Rectal smooth muscle tissue (tissue), 1 donor: ENCODE measurements around the gene SOX10.
"Not testable (repeated sequence)": the region's sequence is repeated elsewhere in the genome, so short reads cannot be mapped to it uniquely, and the experiment has no call there.

ENCODE experiments used
- H3K27ac ChIP-seq: one replicate; pipeline ENCODE4 v1.7.0; 2013; ENCODE audit warnings: low read depth, low read length, inconsistent platforms
- H3K27me3 ChIP-seq: one replicate; pipeline ENCODE4 v1.7.0; 2013; ENCODE audit warnings: low read length; ENCODE audit not compliant: control insufficient read depth, insufficient read depth
- H3K36me3 ChIP-seq: one replicate; pipeline ENCODE4 v1.7.0; 2013; ENCODE audit warnings: low read length; ENCODE audit not compliant: control insufficient read depth, insufficient read depth
- H3K4me1 ChIP-seq: one replicate; pipeline ENCODE4 v1.7.0; 2013; ENCODE audit warnings: low read length; ENCODE audit not compliant: control insufficient read depth, insufficient read depth
- H3K4me3 ChIP-seq: one replicate; pipeline ENCODE4 v1.7.0; 2013; ENCODE audit warnings: low read length
- H3K9ac ChIP-seq: one replicate; pipeline ENCODE4 v1.7.0; 2013; ENCODE audit warnings: low read length

SOX10 gene

DNA sequence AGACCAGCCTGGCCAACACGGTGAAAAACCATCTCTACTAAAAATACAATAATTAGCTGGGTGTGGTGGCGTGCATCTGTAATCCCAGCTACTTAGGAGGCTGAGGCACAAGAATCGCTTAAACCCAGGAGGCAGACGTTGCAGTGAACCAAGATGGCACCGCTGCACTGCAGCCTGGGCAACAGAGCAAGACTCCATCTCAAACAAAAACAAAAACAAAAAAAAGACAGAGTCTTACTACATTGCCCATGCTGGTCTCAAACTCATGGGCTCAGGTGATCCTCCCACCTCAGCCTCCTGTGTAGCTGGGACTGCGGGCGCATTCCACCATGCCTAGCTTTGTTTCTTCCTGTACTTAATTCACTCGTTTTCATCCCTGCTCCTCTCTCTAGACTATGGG is 8.3 kb downstream of the SOX10 start:
- not testable (repeated sequence) for H3K27me3 ChIP-seq, H3K36me3 ChIP-seq, H3K4me1 ChIP-seq, H3K9ac ChIP-seq, H3K4me3 ChIP-seq, H3K27ac ChIP-seq

DNA sequence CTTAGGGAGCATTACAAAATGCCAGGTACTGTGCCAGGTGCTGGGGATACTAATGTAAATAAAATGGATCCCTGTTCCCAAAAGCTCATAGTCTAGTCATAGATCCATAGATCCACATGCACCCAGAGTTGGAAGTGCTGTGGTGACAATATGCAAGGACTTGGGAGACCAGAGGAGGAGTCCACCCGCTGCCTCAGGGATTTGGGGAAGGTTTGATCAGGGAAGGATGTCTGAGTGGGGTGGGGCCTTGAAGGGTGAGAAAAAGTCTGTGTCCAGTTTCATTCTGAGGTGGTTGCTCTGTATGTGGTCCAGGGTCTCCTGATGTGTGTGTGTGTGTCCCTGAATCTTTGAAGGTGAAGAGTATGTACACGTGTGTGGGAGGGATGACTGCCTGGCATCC is 9.2 kb downstream of the SOX10 start:
- no peak overlapping the region for H3K4me3 ChIP-seq
- H3K4me1 ChIP-seq = no peaks in the 10 kb centered on the region
- no peaks in the 10 kb centered on the region for H3K27me3 ChIP-seq
- no peaks in the 10 kb centered on the region for H3K36me3 ChIP-seq
- H3K27ac ChIP-seq = no peak overlapping the region
- H3K9ac ChIP-seq = no peak overlapping the region

DNA sequence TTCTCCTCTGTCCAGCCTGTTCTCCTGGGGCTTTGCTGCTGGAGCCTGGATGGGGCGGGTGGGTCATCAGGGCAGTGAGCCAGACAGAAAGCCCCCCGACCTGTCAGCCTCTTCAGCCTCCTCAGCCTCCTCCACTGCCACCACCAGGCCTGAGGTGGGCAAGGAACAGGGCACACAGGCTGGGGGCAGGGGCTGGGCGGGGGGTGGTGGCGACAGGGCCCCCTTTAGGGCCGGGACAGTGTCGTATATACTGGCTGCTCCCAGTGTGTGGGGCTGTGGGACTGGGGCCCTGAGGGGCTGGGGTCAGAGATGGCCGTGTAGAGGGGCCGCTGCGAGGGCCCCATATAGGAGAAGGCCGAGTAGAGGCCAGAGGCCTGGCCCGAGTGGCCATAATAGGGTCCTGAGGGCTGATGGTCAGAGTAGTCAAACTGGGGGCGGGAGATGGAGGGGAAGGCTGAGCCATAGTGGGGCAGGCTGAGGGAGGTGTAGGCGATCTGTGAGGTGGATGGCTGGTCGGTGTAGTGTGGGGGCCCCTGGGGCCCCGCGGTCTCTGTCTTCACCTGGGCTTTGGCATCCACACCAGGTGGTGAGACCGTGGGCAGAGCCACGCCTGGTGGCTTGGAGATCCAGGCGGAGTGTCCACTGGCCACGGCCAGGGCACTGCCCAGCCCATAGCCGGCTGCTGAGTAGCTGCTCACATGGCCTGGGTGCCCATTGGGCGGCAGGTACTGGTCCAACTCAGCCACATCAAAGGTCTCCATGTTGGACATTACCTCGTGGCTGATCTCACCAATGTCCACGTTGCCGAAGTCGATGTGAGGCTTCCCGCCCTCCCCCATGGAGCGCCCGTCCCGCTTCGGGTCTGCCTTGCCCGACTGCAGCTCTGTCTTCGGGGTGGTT is 10.8 kb downstream of the SOX10 start:
- no peaks in the 10 kb centered on the region for H3K27me3 ChIP-seq
- H3K36me3 ChIP-seq = no peaks in the 10 kb centered on the region
- H3K4me3 ChIP-seq = no peak overlapping the region
- no peak overlapping the region for H3K27ac ChIP-seq
- H3K4me1 ChIP-seq = no peaks in the 10 kb centered on the region
- H3K9ac ChIP-seq = no peak overlapping the region

DNA sequence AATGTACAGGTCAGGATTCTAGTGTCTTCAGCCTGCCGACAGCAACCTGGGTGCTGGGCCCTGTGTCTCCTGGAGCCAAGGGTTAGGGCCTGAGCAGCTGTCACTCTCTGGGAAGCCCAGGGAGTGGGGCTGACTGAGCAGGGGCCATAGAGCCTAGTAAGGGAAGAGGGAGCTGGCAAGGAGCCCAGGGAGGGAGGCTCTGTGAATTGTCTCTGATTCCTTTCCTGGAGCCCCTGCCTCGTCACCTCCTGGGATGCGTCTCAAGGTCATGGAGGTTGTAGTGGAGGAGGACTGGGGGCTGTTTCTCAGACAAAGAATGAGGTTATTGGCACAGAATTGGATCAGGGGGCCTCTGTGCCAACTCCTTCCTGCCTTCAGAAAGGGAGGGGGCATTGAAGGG is 11.8 kb downstream of the SOX10 start:
- H3K9ac ChIP-seq = no peak overlapping the region
- no peaks in the 10 kb centered on the region for H3K4me1 ChIP-seq
- H3K27ac ChIP-seq = no peak overlapping the region
- H3K27me3 ChIP-seq = no peaks in the 10 kb centered on the region
- H3K36me3 ChIP-seq = peaks cover 2% of the 10 kb centered on the region
- no peak overlapping the region for H3K4me3 ChIP-seq

DNA sequence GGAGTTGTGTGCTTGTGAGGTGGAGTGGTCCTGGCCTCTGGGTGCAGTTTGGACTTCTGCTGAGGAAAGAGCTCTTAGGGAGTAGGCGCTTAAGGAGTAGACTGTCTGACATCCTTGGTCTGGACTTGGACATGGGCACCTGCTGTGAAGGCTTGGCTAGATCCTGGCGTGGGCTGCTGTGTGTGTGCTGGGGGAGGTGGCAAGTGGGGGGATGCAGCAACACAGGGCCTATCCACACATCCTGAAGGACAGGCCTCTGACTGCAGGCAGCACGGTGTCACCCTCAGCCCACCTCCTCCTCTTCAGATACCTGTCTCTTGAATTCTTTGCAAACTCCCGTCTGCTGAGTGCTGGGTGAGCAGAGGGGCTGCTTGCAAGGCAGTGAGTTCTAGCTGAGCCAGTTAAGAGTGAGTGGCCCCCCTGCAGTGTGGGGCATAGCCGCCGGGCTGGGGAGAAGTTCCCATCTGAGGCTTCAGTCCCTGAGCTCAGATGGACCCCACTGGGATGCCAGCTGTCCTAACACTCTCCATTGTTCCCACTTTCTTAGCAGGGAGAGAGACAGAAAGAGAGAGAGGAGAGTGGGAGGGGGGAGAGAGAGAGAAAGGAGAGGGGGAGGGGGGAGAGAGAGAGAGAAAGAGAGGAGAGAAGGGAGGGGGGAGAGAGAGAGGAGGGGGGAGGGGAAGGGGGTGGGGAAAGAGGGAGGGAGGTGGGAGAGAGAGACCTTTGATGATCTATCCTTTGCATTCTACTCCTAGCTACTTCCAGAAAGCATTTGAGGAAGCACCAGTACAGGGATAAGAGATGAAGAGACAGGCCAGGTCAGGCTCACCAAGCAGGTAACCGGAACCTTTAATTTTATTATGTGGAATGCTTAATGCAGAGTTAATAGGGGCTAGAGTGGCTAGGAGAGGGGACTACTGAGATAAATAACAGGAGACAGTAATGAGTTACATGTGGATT is 12.6 kb downstream of the SOX10 start:
- Histone ChIP-seq H3K36me3 (peaks cover 8% of the 10 kb centered on the region), H3K27me3 (no peaks in the 10 kb centered on the region), H3K27ac (no peak overlapping the region), H3K9ac (no peak overlapping the region), H3K4me3 (no peak overlapping the region), H3K4me1 (no peaks in the 10 kb centered on the region)

DNA sequence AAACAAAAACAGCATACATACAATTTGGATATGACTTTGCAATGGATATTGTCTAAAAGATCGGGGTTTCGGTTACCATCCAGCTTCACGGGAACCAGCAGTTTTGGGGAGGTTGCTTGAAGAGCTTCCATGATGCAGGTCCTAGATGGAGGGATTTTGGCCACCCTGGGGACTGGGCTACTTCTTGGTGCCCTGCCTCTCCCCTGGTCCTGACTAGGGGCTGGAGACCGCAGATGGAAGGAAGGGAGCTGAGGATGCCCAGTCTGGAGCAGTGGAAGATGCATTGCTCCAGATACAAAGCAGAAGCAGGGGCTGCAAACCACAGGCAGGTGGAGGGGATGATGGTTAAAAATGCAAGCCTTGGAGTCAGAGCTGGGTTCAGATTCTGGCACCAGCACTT is 13.5 kb downstream of the SOX10 start:
- Histone ChIP-seq H3K27ac (no peak overlapping the region), H3K27me3 (no peaks in the 10 kb centered on the region), H3K4me3 (no peak overlapping the region), H3K9ac (no peak overlapping the region), H3K4me1 (no peaks in the 10 kb centered on the region), H3K36me3 (peaks cover 10% of the 10 kb centered on the region)

DNA sequence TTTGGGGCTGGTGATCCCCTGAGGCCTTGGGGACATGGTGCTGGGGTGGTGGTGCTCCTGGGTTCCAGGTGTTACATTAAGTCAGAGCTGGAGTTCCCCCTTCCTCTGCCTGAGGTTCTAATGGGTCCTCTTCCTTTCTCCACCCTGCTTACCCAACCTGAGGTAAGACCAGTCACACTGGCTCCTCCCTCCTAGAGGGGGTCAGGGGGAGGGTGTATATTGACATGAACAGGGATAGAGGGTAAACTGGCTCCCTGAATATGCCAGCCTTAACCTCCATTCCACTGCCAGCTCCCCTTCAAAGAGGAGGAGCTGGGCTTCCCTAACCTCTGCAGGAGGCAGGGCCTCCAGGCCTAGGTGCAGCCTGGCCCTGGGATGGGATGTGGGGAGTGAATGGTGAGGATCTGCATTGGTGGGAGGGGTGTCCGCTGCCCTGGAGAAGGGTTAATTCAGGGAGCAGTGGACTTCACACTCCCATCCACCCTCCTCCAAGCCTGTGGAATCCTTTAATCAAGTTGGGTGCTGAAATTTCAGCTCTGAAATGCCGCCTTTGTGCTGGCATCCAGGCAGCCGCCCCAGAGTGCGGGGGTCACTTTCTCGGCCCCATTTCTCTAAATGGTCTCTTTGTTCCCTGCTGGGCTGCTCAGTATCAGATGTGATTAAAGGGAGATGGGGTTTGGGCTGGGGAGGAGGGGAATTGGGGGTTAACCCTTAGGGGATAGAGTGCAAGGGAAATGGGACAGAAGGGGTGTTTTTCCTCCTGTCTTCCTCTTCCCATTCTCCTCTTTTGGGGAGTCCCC is 15.7 kb downstream of the SOX10 start:
- H3K4me1 ChIP-seq = no peaks in the 10 kb centered on the region
- H3K36me3 ChIP-seq = peaks cover 13% of the 10 kb centered on the region
- H3K27ac ChIP-seq = no peak overlapping the region
- no peaks in the 10 kb centered on the region for H3K27me3 ChIP-seq
- no peak overlapping the region for H3K9ac ChIP-seq
- H3K4me3 ChIP-seq = no peak overlapping the region

DNA sequence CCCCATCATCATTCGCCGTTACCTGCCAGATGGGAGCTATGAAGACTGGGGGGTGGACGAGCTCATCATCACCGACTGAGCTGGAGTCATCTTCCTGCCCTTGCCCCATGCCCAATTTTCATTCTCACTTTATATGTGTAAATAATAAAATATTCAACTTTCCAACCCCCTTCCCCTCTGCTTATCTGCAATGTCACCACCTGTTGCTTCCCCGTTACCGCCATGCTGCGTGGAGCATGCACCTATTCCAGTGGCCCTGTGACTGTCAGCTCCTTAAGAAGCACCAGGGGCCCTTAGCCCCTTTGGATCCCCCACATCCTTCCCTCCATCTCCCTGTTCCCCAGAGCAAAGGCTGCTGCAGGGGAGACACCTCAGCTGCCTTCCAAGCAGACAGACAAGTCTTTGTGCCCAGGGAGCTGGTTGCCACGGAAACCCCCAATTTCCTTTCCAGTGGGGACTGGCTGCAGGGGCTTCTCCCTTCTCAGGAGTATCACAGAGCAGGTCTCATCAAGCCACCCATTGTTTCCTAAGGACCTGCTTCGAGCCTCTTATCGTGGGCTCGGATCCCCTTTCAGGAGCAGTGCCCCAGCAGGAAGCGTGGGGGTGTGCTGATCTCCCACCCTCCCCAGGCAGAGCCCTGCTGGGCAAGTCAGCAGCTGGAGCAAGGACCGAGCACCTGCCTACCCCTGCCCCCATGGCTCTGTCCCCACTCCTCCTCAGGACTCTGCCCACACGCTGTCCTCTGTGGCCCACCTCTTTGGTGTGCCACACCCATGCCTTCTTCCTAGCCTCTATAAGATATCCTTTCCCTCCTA is 16.5 kb downstream of the SOX10 start:
- Histone ChIP-seq H3K36me3 (peaks cover 13% of the 10 kb centered on the region), H3K27me3 (no peaks in the 10 kb centered on the region), H3K27ac (no peak overlapping the region), H3K4me3 (no peak overlapping the region), H3K9ac (no peak overlapping the region), H3K4me1 (no peaks in the 10 kb centered on the region)

DNA sequence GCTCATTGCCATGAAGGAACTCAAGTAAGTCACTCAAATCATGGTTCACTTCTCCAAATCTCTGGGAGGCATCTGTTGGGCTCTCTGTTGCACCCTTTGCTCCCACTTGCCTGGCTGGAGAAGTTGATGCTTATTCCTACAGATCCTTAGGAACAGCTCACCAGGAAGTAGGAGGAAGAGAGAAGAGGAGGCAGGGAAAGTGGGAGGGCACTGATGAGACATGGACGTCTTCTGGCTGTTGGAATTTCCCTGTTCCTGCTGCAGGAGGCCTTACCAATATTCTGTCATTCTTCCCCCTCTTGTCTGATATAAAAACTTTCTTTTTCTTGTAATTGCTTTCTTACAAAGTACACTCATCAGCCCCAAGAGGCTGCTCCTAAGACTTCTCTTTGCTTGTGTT is 17.2 kb downstream of the SOX10 start:
- no peak overlapping the region for H3K4me3 ChIP-seq
- no peaks in the 10 kb centered on the region for H3K4me1 ChIP-seq
- H3K27me3 ChIP-seq = no peaks in the 10 kb centered on the region
- H3K27ac ChIP-seq = no peak overlapping the region
- H3K36me3 ChIP-seq = peaks cover 13% of the 10 kb centered on the region
- no peak overlapping the region for H3K9ac ChIP-seq

DNA sequence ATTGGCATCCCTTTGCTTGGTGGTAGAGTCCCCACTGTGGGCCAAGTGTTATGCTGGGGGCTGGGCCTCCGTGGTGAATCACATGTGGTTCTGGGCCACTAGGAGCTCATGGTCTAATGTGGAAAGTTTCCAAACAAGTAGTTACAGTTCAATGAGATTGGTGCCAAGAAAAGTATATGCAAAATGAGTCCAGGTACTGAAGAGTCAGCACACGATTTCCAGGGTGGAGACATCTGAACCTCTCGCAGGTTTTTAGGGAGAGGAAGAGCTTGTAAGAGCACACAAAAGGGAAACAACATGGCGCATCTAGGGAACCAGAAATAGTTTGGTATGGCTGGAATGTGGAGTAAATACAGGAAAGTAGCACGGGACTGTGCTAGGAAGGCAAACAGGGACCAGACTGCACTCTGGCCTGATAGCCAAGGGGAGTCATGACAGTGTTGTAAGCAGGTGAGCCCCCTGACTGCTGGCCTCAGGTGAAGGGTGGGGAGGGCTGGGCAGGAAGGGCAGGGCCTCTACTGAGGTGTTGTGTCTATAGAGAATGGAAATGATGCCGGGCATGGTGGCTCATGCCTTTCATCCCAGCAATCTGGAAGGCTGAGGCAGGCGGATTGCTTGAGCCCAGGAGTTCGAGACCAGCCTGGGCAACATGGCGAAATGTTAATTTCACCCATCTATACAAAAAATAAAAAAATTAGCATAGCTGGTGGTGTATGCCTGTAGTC is 18.3 kb downstream of the SOX10 start:
- H3K4me1 ChIP-seq = no peaks in the 10 kb centered on the region
- no peak overlapping the region for H3K9ac ChIP-seq
- H3K27ac ChIP-seq = no peak overlapping the region
- no peaks in the 10 kb centered on the region for H3K27me3 ChIP-seq
- H3K4me3 ChIP-seq = no peak overlapping the region
- peaks cover 17% of the 10 kb centered on the region for H3K36me3 ChIP-seq

DNA sequence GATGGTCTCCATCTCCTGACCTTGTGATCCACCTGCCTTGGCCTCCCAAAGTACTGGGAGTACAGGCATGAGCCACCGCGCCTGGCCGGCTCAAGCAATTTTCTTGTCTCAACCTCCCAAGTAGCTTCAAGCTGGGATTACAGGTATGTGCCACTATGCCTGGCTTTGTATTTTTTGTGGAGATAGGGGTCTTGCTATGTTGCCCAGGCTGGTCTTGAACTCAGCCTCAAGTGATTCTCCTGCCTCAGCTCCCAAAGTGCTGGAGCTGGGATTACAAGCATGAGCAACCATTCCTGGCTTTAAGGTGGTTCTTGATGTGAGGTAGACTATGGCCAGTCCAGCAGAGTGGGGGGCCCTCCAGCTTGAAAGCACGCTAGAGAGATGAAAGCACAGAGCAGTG is 23.3 kb downstream of the SOX10 start:
- H3K4me3 ChIP-seq = no peak overlapping the region
- H3K27me3 ChIP-seq = no peaks in the 10 kb centered on the region
- peaks cover 26% of the 10 kb centered on the region for H3K36me3 ChIP-seq
- no peak overlapping the region for H3K27ac ChIP-seq
- no peak overlapping the region for H3K9ac ChIP-seq
- no peaks in the 10 kb centered on the region for H3K4me1 ChIP-seq
